ENCODE results near the gene SCN9A. TPM values are rescaled to one million over a fixed set of nuclear protein-coding genes. Genes with fewer than 3 reads are reported as not detected.

The SCN9A gene
- total and polyA plus RNA-seq, 9 of the 15 experiments (the other 6 are each of a cell fraction or from before 2014, with no cell fraction given) = 1.4 to 22.8 (median 7.1) TPM

DNA sequence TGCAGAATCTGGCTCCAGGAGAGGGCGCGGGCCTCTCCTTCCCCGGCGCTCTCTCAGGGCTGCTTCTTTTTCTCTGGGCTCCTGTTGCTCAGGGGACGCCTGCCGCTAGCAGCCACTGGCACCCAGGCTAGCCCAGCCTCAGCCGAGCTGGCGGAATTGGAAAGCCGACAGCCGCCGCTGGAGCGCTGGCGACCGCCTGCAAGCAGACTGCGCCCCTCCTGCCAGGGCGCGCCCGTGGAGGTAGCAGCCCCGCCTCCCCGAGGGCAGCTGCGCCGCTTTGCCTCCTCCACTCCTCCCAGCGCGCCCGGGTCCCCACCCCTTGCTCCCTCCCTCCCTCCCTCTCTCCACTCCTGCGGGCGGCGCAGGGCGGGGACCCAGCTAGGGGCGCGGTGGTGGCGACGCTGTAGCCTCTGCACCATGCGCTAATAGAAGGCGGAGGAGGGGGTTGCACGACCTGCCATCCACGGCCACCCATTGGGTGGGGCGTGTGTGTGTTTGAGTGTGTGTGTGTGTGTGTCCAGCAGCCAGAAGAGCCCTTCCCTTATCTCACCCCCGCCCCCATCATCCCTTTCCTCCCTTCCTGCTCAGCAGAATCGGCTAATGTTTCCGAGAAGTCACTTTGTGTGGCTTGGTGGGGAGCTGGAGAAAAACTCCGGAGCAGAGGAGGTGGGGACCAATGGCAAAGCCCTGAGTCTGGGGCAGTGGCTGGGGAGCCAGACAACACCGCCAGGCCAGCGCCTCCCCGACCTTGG, at the start of gene SCN9A (continued):
- TF ChIP-seq, protein P1, sequence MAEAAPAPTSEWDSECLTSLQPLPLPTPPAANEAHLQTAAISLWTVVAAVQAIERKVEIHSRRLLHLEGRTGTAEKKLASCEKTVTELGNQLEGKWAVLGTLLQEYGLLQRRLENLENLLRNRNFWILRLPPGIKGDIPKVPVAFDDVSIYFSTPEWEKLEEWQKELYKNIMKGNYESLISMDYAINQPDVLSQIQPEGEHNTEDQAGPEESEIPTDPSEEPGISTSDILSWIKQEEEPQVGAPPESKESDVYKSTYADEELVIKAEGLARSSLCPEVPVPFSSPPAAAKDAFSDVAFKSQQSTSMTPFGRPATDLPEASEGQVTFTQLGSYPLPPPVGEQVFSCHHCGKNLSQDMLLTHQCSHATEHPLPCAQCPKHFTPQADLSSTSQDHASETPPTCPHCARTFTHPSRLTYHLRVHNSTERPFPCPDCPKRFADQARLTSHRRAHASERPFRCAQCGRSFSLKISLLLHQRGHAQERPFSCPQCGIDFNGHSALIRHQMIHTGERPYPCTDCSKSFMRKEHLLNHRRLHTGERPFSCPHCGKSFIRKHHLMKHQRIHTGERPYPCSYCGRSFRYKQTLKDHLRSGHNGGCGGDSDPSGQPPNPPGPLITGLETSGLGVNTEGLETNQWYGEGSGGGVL (CRISPR knock-in tag; IDR thresholded peaks at IDR 0.05) = no peak
- no peak; the same call in none of the 2 replicates for TF ChIP-seq NFRKB (IDR thresholded peaks at IDR 0.05; ENCODE audit: low read depth)
- no peak for TF ChIP-seq ETS2 (tag; IDR thresholded peaks at IDR 0.05; ENCODE audit: borderline replicate concordance, poor library complexity, severe bottlenecking)
- TF ChIP-seq SMARCA4 (IDR thresholded peaks at IDR 0.05) = peak; percentile 91
- no peak for TF ChIP-seq ZNF124 (CRISPR knock-in tag; IDR thresholded peaks at IDR 0.05)
- peak; percentile 94 for TF ChIP-seq CC2D1A (IDR thresholded peaks at IDR 0.05)
- no peak; the same call in 1 of the 2 replicates for TF ChIP-seq ZNF41 (CRISPR knock-in tag; conservative IDR thresholded peaks at IDR 0.05)
- TF ChIP-seq ZFP1 (CRISPR knock-in tag; IDR thresholded peaks at IDR 0.05) = no peak
- TF ChIP-seq TSC22D4 (tag; IDR thresholded peaks at IDR 0.05) = no peak
- TF ChIP-seq ZC3H11A (IDR thresholded peaks at IDR 0.05; ENCODE audit: low read depth, low read length) = no peak
- TF ChIP-seq ZNF583 (CRISPR knock-in tag; IDR thresholded peaks at IDR 0.05) = no peak
- TF ChIP-seq, protein P2, sequence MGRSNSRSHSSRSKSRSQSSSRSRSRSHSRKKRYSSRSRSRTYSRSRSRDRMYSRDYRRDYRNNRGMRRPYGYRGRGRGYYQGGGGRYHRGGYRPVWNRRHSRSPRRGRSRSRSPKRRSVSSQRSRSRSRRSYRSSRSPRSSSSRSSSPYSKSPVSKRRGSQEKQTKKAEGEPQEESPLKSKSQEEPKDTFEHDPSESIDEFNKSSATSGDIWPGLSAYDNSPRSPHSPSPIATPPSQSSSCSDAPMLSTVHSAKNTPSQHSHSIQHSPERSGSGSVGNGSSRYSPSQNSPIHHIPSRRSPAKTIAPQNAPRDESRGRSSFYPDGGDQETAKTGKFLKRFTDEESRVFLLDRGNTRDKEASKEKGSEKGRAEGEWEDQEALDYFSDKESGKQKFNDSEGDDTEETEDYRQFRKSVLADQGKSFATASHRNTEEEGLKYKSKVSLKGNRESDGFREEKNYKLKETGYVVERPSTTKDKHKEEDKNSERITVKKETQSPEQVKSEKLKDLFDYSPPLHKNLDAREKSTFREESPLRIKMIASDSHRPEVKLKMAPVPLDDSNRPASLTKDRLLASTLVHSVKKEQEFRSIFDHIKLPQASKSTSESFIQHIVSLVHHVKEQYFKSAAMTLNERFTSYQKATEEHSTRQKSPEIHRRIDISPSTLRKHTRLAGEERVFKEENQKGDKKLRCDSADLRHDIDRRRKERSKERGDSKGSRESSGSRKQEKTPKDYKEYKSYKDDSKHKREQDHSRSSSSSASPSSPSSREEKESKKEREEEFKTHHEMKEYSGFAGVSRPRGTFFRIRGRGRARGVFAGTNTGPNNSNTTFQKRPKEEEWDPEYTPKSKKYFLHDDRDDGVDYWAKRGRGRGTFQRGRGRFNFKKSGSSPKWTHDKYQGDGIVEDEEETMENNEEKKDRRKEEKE (IDR thresholded peaks at IDR 0.05; ENCODE audit: borderline replicate concordance in 1 of 2, control insufficient read depth in 1 of 2, low read depth in 2 of 2, low read length in 1 of 2) = no peak
- peak in 1 of 2 experiments; percentile 31; a peak in 2 of 4 replicates for TF ChIP-seq RAD21 (CRISPR knock-in tag; conservative IDR thresholded peaks at IDR 0.05 in 1 of 2, IDR thresholded peaks at IDR 0.05 in 1 of 2)
- TF ChIP-seq, protein P3, sequence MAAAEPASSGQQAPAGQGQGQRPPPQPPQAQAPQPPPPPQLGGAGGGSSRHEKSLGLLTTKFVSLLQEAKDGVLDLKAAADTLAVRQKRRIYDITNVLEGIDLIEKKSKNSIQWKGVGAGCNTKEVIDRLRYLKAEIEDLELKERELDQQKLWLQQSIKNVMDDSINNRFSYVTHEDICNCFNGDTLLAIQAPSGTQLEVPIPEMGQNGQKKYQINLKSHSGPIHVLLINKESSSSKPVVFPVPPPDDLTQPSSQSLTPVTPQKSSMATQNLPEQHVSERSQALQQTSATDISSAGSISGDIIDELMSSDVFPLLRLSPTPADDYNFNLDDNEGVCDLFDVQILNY (CRISPR knock-in tag; IDR thresholded peaks at IDR 0.05) = no peak
- TF ChIP-seq PTBP1 (IDR thresholded peaks at IDR 0.05; ENCODE audit: low read depth, low read length) = no peak
- TF ChIP-seq RBM39 (optimal IDR thresholded peaks at IDR 0.05; ENCODE audit: low read depth, low read length) = no peak
- TF ChIP-seq NEUROD1 (IDR thresholded peaks at IDR 0.05; ENCODE audit: borderline replicate concordance, low read depth, low read length, partially characterized antibody) = peak; percentile 99
- no peak for TF ChIP-seq ZNF431 (CRISPR knock-in tag; IDR thresholded peaks at IDR 0.05)
- TF ChIP-seq, protein P4, sequence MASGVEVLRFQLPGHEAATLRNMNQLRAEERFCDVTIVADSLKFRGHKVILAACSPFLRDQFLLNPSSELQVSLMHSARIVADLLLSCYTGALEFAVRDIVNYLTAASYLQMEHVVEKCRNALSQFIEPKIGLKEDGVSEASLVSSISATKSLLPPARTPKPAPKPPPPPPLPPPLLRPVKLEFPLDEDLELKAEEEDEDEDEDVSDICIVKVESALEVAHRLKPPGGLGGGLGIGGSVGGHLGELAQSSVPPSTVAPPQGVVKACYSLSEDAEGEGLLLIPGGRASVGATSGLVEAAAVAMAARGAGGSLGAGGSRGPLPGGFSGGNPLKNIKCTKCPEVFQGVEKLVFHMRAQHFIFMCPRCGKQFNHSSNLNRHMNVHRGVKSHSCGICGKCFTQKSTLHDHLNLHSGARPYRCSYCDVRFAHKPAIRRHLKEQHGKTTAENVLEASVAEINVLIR (CRISPR knock-in tag; IDR thresholded peaks at IDR 0.05) = no peak; the same call in 1 of the 2 replicates
- TF ChIP-seq CHCHD3 (CRISPR knock-in tag; IDR thresholded peaks at IDR 0.05) = no peak
